Astrocyte of the cerebellum (primary cell): ENCODE measurements around the gene MAMDC2.

ENCODE experiments used
- DNase-seq: peaks from one replicate; pipeline ENCODE4 v3.0.0-alpha.2; 2011; ENCODE audit warnings: low read depth
- H3K4me3 ChIP-seq: 2 replicates; pipeline ENCODE4 v1.5.1; 2011; ENCODE audit warnings: mild to moderate bottlenecking, low read depth, low read length, moderate library complexity
- CTCF ChIP-seq: IDR thresholded peaks from 2 replicates; pipeline ENCODE4 v1.5.1; 2012; ENCODE audit warnings: low read length, low read depth, moderate library complexity, mild to moderate bottlenecking; ENCODE audit errors: missing control alignments
- in situ Hi-C: cut with HindIII; loops from 2 replicates; pipeline ENCODE4 v1.10.0; 2017; ENCODE audit warnings: low sequenced_read_pairs

The MAMDC2 gene

GRCh38 chr9:70052768-70053167, 9.1 kb downstream of the MAMDC2 start:
- TF ChIP-seq CTCF: no peak
- H3K4me3 ChIP-seq: no peak overlapping the region
- in situ Hi-C loops: no loop called here
- no peak for DNase-seq

GRCh38 chr9:70053864-70054263, 10.2 kb downstream of the MAMDC2 start:
- no peak for DNase-seq
- in situ Hi-C loops: no loop called here
- no peak for TF ChIP-seq CTCF
- H3K4me3 ChIP-seq: no peak overlapping the region

GRCh38 chr9:70054521-70054920, 10.9 kb downstream of the MAMDC2 start:
- in situ Hi-C loops: no loop called here
- H3K4me3 ChIP-seq: no peak overlapping the region
- TF ChIP-seq CTCF: no peak
- DNase-seq: no peak

GRCh38 chr9:70055406-70056210, 12.0 kb downstream of the MAMDC2 start:
- in situ Hi-C loops: no loop called here
- no peak for DNase-seq
- TF ChIP-seq CTCF: no peak
- H3K4me3 ChIP-seq: no peak overlapping the region

- no peak overlapping the region for H3K4me3 ChIP-seq
- in situ Hi-C loops: no loop called here
- no peak for DNase-seq
- no peak for TF ChIP-seq CTCF
Observed at GRCh38 chr9:70056211-70056944, 12.7 kb downstream of the MAMDC2 start.

- no peak overlapping the region for H3K4me3 ChIP-seq
- no peak for TF ChIP-seq CTCF
- no peak for DNase-seq
- in situ Hi-C loops: no loop called here
Observed at GRCh38 chr9:70058569-70059116, 15.0 kb downstream of the MAMDC2 start.
